ENCODE data around the gene CNPY4.

The CNPY4 gene

DNA sequence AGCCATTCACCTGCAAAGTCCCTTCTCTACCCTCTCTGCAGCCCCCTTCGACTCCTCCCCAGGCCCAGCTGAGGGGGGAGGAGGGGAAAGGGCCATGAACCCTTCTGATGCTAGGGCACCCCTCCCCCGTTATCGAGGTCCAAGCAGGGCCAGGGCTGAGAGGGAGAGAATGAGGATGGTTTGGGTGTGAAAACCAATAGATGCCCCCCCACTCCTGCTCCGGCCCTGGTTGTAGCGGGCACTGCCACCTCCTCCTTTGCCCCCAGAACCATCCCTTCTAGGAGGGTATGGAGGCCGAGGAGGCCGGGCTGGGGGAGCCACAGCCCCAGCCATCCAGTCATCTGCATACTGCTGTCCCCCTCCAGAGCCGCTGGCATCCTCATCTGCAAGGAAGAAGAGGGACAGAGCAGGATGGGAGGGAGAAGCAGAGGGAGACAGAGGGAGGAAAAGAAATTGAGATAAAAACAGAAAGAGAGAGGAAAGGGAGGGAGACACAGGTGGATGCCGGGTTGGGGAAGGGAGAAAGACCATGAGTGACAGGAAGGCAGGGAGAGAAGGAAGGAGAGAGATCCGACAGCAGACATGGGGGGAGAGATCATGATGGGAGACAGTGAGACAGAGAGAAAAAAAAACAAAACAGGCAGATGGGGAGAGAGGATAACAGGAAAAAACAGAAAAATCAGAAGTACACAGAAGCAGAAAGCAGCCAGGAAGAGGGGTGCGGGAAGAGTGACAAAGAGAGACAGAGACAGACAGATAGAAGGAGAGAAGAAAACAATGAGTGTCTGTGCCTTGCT, 50.9 kb downstream of the CNPY4 start:
- DNase-seq = no peak

DNA sequence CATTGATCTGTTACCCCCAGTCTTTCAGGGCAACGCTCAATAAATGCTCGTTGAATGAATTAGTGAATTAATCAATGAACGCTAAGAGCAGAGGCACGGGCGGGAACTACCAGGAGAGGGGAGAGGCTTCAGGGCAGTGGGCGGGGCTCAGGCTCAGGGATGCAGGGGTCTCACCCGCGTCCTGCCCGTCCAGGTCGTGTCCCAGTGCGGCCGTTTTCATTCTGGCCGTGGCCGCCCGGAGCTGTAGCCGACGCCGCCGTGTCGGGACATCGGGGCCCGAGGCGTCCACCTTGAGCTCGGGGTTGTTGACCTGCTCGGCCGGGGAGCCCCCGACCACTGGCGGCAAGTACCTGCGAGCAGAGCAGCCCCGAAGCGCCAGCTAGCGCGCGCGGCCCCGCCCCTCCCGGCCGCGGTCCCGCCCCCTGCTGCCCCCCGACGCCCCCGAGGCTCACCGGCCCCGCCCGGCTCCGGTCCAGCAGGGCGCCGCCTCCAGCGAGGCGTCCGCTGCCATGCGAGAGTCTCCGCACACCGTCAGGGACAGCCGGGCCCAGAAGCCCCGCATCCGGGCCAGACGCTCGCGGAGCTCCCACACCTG, 51.8 kb downstream of the CNPY4 start:
- peak; percentile 21 to 65 for DNase-seq

DNA sequence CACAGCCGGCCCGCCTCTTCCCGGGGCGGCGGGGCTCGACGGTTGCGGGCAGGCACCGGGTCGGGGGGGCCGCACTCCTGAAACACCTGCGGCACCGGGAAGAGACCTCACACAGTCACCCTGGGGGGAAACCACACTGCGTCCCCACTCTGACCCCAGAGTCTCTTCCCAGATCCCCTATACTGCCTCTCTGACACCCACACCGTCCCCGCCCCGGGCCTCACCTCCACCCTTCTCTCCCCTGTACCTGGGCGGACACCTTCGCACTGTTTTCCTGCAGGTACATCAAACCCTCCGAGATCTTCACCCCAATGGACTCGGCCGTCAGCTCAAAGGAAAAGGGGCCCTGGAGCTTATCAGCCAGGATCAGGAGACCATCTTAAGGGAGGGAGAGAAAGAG, 52.4 kb downstream of the CNPY4 start:
- DNase-seq = no peak

DNA sequence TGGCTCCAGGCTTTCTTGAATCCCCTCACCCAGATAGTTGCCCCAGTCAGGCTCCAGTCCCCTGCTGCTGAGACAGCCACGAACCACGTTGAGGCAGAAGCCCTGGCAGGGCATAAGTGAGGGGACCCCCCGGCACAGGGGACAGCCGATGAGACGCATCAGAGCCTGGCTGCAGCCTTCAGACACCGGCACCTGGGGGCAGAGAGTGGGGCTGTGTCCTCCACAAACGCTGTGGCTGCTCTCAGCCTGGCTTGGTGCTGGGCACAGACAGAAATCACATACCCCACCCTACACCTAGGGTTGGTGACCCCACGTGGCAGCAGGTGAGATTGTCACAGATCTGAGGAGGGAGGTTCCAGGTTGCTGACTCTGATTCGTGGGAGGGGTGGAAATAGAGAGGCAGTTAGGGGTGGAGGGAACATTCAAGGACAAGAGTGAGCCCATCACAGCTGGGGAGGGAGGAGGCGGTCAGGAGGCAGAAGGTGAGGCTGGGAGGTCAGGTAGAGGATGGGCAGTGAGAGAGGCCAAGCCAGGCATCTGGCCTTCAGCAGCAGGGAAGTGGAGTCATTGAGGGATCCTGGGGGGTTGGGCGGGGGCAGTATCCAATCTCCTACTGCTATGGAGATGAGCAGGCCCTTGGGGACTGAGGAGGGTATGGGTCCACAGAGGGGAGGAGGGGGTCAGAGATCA, 54.5 kb downstream of the CNPY4 start:
- DNase-seq = no peak

DNA sequence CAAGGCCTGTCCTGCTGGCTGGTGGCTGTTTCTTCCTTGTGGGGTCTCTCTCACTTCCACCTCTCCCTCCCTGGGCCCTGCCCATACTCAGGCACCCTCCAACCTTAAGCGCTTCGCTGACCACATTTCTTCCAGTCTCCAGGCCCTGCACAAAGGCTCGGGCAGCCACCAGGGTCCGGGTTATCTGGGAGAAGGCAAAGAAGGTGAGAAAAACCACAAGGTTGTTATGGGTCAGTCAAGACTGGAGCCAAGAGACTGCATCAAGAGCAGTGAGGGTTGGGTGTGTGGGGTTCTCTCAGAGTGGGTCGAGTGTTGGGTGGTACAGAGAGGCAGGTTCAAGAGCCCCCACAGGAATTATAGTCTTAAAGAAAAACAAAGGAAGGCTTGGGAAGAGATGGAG, 55.1 kb downstream of the CNPY4 start:
- DNase-seq = no peak

Data from CD4-positive, alpha-beta T cell treated with Interferon alpha-2 for 1 hour (primary cell).